ENCODE measurements around the gene CADM1. TPM values are rescaled to one million over a fixed set of nuclear protein-coding genes. Genes with fewer than 3 reads are reported as not detected.

Gene CADM1
- total and polyA plus RNA-seq, 10 of the 15 experiments (the other 5 are each of a cell fraction or from before 2014, with no cell fraction given): 0.03 to 0.48 (median 0.15) TPM; not detected in 3

- TF ChIP-seq ZNF687 (IDR thresholded peaks at IDR 0.05) (no peak), HDGF (IDR thresholded peaks at IDR 0.05) (no peak), TBL1XR1 (IDR thresholded peaks at IDR 0.05; ENCODE audit: low read depth, low read length) (no peak), ZNF24 (IDR thresholded peaks at IDR 0.05) (no peak), MTA3 (IDR thresholded peaks at IDR 0.05; ENCODE audit: borderline replicate concordance, low read length) (no peak), RB1 (IDR thresholded peaks at IDR 0.05; ENCODE audit: borderline replicate concordance) (no peak), NRF1 (conservative IDR thresholded peaks at IDR 0.05; ENCODE audit: low read depth, low read length) (no peak), GABPA (IDR thresholded peaks at IDR 0.05; ENCODE audit: low read depth) (no peak), NBN (IDR thresholded peaks at IDR 0.05) (no peak), PAX5 (IDR thresholded peaks at IDR 0.05; ENCODE audit: borderline replicate concordance, low read depth, low read length) (no peak)
Measured at GRCh38 chr11:115447273-115447864, 56.8 kb downstream of the CADM1 start (continued).

- no peaks in the 10 kb centered on the region for H3K79me2 ChIP-seq (ENCODE audit: control insufficient read depth, insufficient read depth, low read length)
- intact Hi-C loops (cut with micrococcal nuclease; ENCODE audit: unreplicated experiment): no loop called here
- DNase-seq (ENCODE audit: low read depth, low spot score): no peak
- no peak overlapping the region for H3K27ac ChIP-seq (ENCODE audit: control insufficient read depth, insufficient read depth)
- H3K27me3 ChIP-seq (replicated peaks in 1 of 2; ENCODE audit: control insufficient read depth in 2 of 2, insufficient read depth in 2 of 2, low read length in 1 of 2): no peaks in the 10 kb centered on the region; a peak in 2 of 4 replicates
- WGBS (ENCODE audit: insufficient coverage, insufficient replicate concordance, low lambda C conversion rate, missing lambda C conversion rate): 6% methylated on average over 1 of the region's 1 CpG
- H3K4me1 ChIP-seq (ENCODE audit: control insufficient read depth, insufficient read depth, low read length): no peaks in the 10 kb centered on the region
- H3K9ac ChIP-seq (ENCODE audit: control insufficient read depth, insufficient read depth, low read length): no peak overlapping the region
- ChIA-PET SMC1A (ENCODE audit: uncharacterized antibody, unreplicated experiment) (no interaction called here), RAD21 (ENCODE audit: unreplicated experiment) (no interaction called here), POLR2A (no interaction called here), CTCF (no interaction called here)
- BruUV-seq (replicated peaks): no TSS peak
- in situ Hi-C loops (cut with MboI): no loop called here
- H3K36me3 ChIP-seq (ENCODE audit: control insufficient read depth in 2 of 2, insufficient read depth in 2 of 2, low read length in 1 of 2): no peaks in the 10 kb centered on the region
- H3K4me2 ChIP-seq (ENCODE audit: control insufficient read depth, insufficient read depth): no peak overlapping the region
- H3K9me3 ChIP-seq (replicated peaks; ENCODE audit: control insufficient read depth, insufficient read depth, low read length): peaks cover 3% of the 10 kb centered on the region
- no peaks in the 10 kb centered on the region for H4K20me1 ChIP-seq (ENCODE audit: control insufficient read depth, insufficient read depth)
- H2AFZ ChIP-seq (ENCODE audit: control insufficient read depth, low read depth, low read length): no peak overlapping the region
- FAIRE-seq: no peak
- no peak for ATAC-seq
- no peak overlapping the region for H3K4me3 ChIP-seq
- TF ChIP-seq, protein P1, sequence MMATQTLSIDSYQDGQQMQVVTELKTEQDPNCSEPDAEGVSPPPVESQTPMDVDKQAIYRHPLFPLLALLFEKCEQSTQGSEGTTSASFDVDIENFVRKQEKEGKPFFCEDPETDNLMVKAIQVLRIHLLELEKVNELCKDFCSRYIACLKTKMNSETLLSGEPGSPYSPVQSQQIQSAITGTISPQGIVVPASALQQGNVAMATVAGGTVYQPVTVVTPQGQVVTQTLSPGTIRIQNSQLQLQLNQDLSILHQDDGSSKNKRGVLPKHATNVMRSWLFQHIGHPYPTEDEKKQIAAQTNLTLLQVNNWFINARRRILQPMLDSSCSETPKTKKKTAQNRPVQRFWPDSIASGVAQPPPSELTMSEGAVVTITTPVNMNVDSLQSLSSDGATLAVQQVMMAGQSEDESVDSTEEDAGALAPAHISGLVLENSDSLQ (IDR thresholded peaks at IDR 0.05): no peak
- no peak for TF ChIP-seq RAD51 (IDR thresholded peaks at IDR 0.05)
- TF ChIP-seq ASH2L (IDR thresholded peaks at IDR 0.05; ENCODE audit: borderline replicate concordance, low read depth): no peak
- no peak for TF ChIP-seq WRNIP1 (IDR thresholded peaks at IDR 0.05; ENCODE audit: borderline replicate concordance, low read depth, low read length)
- TF ChIP-seq NR2C1 (IDR thresholded peaks at IDR 0.05): no peak
- no peak for TF ChIP-seq BACH1 (IDR thresholded peaks at IDR 0.05; ENCODE audit: borderline replicate concordance)
- TF ChIP-seq SP1 (IDR thresholded peaks at IDR 0.05; ENCODE audit: low read depth, low read length): no peak
- no peak for TF ChIP-seq POLR2AphosphoS2 (IDR thresholded peaks at IDR 0.05; ENCODE audit: low read depth, low read length)
- TF ChIP-seq ZNF274 (IDR thresholded peaks at IDR 0.05; ENCODE audit: insufficient read depth, insufficient read length): no peak
Measured at GRCh38 chr11:115446214-115446613, 58.0 kb downstream of the CADM1 start.
